Mucosa of gallbladder (tissue), 1 donor: Measurements from ENCODE around the gene MIGA1. TPM values are rescaled to one million over a fixed set of nuclear protein-coding genes. Genes with fewer than 3 reads are reported as not detected.
"Not testable (repeated sequence)": the region's sequence is repeated elsewhere in the genome, so short reads cannot be mapped to it uniquely, and the experiment has no call there.

ENCODE experiments used
- DNase-seq: peaks from one replicate; pipeline ENCODE4 v3.0.0-alpha.2; 2020; ENCODE audit warnings: low spot score
- total RNA-seq: library from RNA; stranded (reverse); gene quantifications from one replicate; pipeline ENCODE4 v1.2.1, GENCODE V29; 2021
- donor health status: DM: no; HTN: no; CAD: no.

MIGA1 gene
- 22.4 TPM for total RNA-seq

- peak; percentile 92 for DNase-seq
Observed at GRCh38 chr1:77779529-77780281, at the start of gene MIGA1. Gene MIGA1, plus strand, starts transcription at chr1:77779649. Its CDS starts 3,604 bp downstream, at chr1:77783253.

- no peak for DNase-seq
Observed at GRCh38 chr1:77732090-77732489, 47.4 kb upstream of the MIGA1 start.

- no peak for DNase-seq
Observed at GRCh38 chr1:77739235-77739634, 40.2 kb upstream of the MIGA1 start.

DNA sequence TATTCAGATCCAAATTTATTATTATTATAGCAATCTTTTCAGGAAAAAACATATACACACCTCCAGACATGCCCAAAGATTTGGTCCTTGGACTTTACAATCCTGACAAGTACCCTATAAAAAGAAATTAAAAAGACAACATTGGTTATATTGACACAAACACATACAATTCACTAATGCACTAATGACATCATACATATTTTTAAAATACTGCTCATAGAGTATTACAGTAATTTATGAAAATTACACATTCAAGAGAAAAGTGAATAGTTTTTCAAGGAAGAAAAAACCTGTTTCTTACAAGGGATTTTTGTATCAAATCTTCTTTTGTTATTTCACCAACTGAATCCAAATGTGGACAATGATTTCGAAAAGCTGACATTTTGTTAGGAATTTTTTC, 38.1 kb upstream of the MIGA1 start:
- DNase-seq = no peak

GRCh38 chr1:77742011-77742555, 37.4 kb upstream of the MIGA1 start:
- DNase-seq = no peak

- no peak for DNase-seq
Observed at GRCh38 chr1:77744576-77744975, 34.9 kb upstream of the MIGA1 start.

- not testable (repeated sequence) for DNase-seq
Observed at GRCh38 chr1:77749489-77749888, 30.0 kb upstream of the MIGA1 start.

DNA sequence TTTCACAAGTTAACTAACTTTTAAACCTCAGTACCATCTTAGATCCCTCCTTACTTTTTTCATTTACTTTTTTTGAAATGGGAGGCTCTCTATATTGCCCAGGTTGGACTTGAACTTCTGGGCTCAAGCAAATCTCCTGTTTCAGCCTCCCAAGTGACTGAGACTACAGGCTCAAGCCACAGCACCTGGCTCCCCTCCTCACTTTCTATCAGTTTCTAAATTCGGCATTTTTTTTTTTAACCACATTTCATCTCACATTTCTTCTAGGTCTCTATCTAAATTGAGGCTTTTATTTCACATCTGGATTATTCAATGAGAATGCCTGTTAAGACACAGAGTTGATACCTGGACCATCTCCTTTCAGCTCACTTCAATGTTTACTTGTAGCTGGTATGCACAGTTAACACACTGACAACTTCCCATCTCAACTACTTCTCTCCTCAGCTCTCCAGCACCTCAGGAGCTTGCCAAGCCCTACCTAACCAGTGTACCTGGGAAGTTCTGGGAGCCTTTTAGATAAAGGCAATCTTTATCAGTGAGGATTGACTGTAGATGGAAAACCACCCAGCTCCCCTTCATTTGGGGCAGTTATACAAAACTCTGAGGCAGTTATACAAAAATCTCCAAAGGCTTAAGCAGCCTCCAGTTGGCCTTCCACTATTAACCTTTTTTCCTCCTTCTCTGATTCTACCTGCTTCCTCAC, 23.2 kb upstream of the MIGA1 start:
- DNase-seq = no peak

DNA sequence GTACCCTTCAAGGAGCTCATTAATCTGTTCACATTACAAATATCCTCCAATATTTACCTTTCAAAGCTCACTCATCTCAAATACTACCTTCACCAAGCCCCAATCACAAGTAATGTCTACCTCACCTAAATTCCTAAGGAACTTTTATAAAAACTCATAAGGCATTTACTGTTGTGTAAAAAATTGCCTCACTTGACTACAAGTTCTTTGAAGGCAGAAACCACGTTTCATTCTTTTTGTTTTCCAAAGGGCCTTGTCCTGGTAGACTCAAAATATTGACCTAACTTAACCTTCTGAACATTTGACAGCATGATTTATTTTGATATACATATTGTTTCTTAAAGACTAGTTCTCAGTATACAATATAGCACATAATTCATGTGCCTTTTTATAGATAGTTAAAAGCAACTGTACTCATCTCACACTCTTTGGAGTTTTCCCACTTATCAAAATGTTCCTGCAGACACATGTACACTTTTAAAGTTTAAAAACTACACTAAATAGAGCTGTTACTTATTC, 22.3 kb upstream of the MIGA1 start:
- DNase-seq = no peak

- no peak for DNase-seq
Observed at GRCh38 chr1:77757603-77758002, 21.8 kb upstream of the MIGA1 start.

GRCh38 chr1:77759071-77760028, 20.1 kb upstream of the MIGA1 start, which contains the start of gene USP33:
Gene USP33, minus strand, starts transcription at chr1:77759852. Its CDS starts 18,155 bp downstream, at chr1:77741697.
- DNase-seq = peak; percentile 91

DNA sequence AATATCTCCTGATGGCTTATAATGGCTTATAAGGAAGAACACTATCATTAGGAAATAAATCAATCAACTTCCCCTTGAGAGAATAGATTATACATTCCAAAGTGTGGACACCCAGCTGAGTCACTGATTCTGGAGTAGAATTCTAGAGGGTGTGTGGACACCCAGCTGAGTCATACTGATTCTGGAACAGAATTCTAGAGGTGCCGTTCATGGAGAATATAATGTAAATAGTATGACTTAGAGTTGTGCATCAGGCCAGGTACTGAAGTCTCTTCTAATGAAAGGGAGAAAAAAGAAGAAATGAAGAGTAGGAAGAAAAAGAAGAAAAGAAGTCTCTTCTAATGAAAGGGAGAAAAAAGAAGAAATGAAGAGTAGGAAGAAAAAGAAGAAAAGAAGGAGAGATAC, 17.4 kb upstream of the MIGA1 start:
- DNase-seq = peak; percentile 38

GRCh38 chr1:77768006-77768405, 11.4 kb upstream of the MIGA1 start:
- DNase-seq = no peak

GRCh38 chr1:77776007-77776700, 3.3 kb upstream of the MIGA1 start:
- DNase-seq = no peak

DNA sequence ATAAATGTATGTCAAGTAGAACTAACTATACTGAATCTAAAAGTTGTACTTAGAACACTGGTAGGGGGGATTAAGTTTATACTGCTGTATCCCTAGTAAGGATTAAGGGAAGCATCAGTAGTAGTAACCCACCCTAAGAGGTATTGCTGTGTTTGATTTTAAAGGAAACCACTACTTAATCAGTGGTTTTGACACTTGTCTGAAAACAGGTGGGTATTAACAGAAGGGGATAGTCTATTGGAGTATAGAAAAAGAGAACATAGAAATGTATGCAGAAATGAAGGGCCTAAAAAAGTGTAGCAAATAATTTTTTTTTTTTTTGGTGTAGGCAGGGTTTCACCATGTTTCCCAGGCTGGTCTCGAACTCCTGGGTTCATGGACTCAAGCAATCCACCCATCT, 2.2 kb downstream of the MIGA1 start:
- no peak for DNase-seq

DNA sequence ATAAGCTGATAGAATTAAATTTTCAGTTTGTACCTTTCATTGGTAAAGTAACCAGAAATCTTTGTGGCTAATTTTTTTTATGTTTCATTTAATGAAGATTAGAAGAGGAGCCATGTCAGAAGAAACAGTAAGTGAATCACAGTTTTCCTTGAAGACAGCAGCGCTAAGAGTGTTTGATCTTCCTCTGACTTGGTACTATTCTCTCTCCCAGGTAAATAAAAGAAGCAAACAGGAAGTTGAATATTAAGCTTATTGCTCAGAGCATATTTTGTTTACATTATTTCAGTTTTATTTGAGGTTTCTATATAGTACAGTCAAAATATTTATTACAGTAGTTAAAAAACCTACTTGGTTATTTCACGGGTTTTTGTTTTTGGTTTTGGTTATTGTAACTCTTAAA, 3.7 kb downstream of the MIGA1 start:
- no peak for DNase-seq

- not testable (repeated sequence) for DNase-seq
Observed at GRCh38 chr1:77786093-77786741, 6.8 kb downstream of the MIGA1 start.

DNA sequence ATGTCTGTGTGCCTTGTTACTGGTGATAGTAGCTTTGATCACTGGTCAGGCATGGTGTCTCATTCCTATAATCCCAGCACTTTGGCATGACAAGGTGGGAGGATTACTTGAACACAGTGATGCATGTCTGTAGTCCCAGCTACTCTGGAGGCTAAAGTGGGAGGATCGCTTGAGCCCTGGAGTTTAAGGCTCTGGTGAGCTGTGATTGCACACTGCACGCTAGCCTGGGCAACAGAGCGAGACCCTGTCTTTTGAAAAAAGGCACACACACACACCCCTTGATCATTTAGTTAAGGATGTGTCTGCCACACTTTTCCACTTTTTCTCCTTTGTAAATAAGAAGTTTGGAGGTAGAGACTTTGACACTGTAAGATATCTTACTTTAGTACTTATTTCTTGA, 15.1 kb downstream of the MIGA1 start:
- DNase-seq = no peak

- no peak for DNase-seq
Observed at GRCh38 chr1:77796695-77797405, 17.4 kb downstream of the MIGA1 start.

GRCh38 chr1:77797991-77798390, 18.5 kb downstream of the MIGA1 start:
- no peak for DNase-seq
